ENCODE results near the gene TNS1. TPM values are rescaled to one million over a fixed set of nuclear protein-coding genes. Genes with fewer than 3 reads are reported as not detected.

TNS1 gene
- total RNA-seq, 1 experiment from 2014 or later = 0.49 TPM

- ChIA-PET CTCF (interaction anchor here (0.5 kb wide), 1 partner anchor 212 kb away, joined by 8 read pairs; no protein-coding TSS in a partner anchor), POLR2A (no interaction called here)
- intact Hi-C loops (cut with micrococcal nuclease; ENCODE audit: unreplicated experiment) (no loop called here), in situ Hi-C loops (cut with HindIII; ENCODE audit: low pct_unique_long_range_greater_than_20kb, low sequenced_read_pairs) (no loop called here)
- ATAC-seq = no peak
- H3K27me3 ChIP-seq (ENCODE audit: control insufficient read depth, insufficient read depth, low read length) = peaks cover 9% of the 10 kb centered on the region; the same call in 1 of the 2 replicates
- no peaks in the 10 kb centered on the region for H3K36me3 ChIP-seq (ENCODE audit: control insufficient read depth, insufficient read depth, low read length)
- TF ChIP-seq TCF7L2 (IDR thresholded peaks at IDR 0.05; ENCODE audit: low read depth, low read length) (no peak), SIN3A (IDR thresholded peaks at IDR 0.05; ENCODE audit: borderline replicate concordance, insufficient read depth, low read depth, low read length) (no peak), CTCF (IDR thresholded peaks at IDR 0.05) (no peak), POLR2AphosphoS5 (IDR thresholded peaks at IDR 0.05; ENCODE audit: low read depth, low read length) (no peak)
- H3K4me3 ChIP-seq (ENCODE audit: low read depth in 2 of 2, low read length in 2 of 2) = no peak overlapping the region
- no peak for DNase-seq (ENCODE audit: low read depth, low spot score)
- no peak overlapping the region for H3K27ac ChIP-seq (ENCODE audit: low read length)
- no TSS peak for BruUV-seq (replicated peaks)
- H3K4me1 ChIP-seq (ENCODE audit: control insufficient read depth, insufficient read depth, low read length) = no peaks in the 10 kb centered on the region
- H3K9me3 ChIP-seq (ENCODE audit: control insufficient read depth, insufficient read depth, low read depth, low read length) = no peaks in the 10 kb centered on the region
These were observed 43.1 kb downstream of the TNS1 start for GRCh38 chr2:217959723-217960122.

- ATAC-seq (no peak), DNase-seq (ENCODE audit: low read depth, low spot score) (no peak)
- POLR2A ChIA-PET = no interaction called here
- H3K4me1 ChIP-seq (ENCODE audit: control insufficient read depth, insufficient read depth, low read length) = no peaks in the 10 kb centered on the region
- no peaks in the 10 kb centered on the region for H3K9me3 ChIP-seq (ENCODE audit: control insufficient read depth, insufficient read depth, low read depth, low read length)
- TF ChIP-seq CTCF (IDR thresholded peaks at IDR 0.05) = no peak
- no peak for TF ChIP-seq TCF7L2 (IDR thresholded peaks at IDR 0.05; ENCODE audit: low read depth, low read length)
- no peak for TF ChIP-seq POLR2AphosphoS5 (IDR thresholded peaks at IDR 0.05; ENCODE audit: low read depth, low read length)
- TF ChIP-seq REST (IDR thresholded peaks at IDR 0.05; ENCODE audit: insufficient read depth in 1 of 2, low read depth in 2 of 2, low read length in 1 of 2) = no peak
- TF ChIP-seq SIN3A (IDR thresholded peaks at IDR 0.05; ENCODE audit: borderline replicate concordance, insufficient read depth, low read depth, low read length) = no peak
- no peaks in the 10 kb centered on the region for H3K36me3 ChIP-seq (ENCODE audit: control insufficient read depth, insufficient read depth, low read length)
- intact Hi-C loops (cut with micrococcal nuclease; ENCODE audit: unreplicated experiment) (no loop called here), in situ Hi-C loops (cut with HindIII; ENCODE audit: low pct_unique_long_range_greater_than_20kb, low sequenced_read_pairs) (no loop called here)
- no peak overlapping the region for H3K4me3 ChIP-seq (ENCODE audit: low read depth in 2 of 2, low read length in 2 of 2)
- no TSS peak for BruUV-seq (replicated peaks)
- H3K27ac ChIP-seq (ENCODE audit: low read length) = no peak overlapping the region
- CTCF ChIA-PET = no interaction called here
- peaks cover 9% of the 10 kb centered on the region; the same call in 1 of the 2 replicates for H3K27me3 ChIP-seq (ENCODE audit: control insufficient read depth, insufficient read depth, low read length)
These were observed 43.9 kb downstream of the TNS1 start for GRCh38 chr2:217958884-217959225.

Data from Panc1 (cell line).